ENCODE data around the gene EPN2.

Gene EPN2

DNA sequence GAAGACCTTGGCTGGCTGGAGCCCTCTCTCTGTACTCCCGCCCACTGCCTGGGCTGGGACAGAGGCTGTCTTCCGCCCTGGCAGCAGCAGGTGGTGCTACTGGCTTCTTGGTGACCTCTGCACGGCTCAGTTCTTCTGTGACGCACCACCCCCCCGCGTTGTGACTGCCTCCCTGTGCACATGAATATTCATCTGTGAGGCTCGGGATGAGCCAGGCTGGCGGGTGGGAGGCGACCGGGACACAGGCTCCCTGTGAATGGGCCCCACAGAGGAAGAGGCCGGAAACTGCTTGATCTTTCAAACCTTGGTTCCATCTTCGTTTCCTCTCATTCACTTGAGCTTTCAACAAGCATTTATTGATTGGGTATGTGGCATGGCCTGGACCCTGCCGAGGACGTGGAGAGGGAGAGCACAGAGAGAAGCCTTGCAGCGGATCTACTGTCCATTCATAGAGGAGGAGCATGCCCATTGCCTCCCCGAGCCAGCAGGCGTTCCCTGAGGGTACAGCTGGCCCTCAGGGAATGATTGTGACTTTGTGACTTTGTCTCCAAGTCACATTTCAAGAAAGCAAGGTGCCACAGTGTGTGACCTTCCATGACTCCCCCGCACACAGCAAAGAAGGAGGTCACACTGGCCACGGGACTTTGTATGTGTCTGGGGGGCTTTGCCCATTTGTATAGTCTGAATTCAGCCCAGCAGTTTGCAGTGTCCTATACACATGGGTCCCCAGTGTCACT lies 80.4 kb downstream of the EPN2 start:
- TF ChIP-seq, protein P1, sequence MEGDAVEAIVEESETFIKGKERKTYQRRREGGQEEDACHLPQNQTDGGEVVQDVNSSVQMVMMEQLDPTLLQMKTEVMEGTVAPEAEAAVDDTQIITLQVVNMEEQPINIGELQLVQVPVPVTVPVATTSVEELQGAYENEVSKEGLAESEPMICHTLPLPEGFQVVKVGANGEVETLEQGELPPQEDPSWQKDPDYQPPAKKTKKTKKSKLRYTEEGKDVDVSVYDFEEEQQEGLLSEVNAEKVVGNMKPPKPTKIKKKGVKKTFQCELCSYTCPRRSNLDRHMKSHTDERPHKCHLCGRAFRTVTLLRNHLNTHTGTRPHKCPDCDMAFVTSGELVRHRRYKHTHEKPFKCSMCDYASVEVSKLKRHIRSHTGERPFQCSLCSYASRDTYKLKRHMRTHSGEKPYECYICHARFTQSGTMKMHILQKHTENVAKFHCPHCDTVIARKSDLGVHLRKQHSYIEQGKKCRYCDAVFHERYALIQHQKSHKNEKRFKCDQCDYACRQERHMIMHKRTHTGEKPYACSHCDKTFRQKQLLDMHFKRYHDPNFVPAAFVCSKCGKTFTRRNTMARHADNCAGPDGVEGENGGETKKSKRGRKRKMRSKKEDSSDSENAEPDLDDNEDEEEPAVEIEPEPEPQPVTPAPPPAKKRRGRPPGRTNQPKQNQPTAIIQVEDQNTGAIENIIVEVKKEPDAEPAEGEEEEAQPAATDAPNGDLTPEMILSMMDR (IDR thresholded peaks at IDR 0.05; ENCODE audit: control extremely low read depth, extremely low read depth, low read depth, missing control alignments), result peak; percentile 52
- ChIA-PET CTCF (interaction anchor here (0.7 to 2.6 kb wide), 5 partner anchors 11 to 69 kb away, joined by 3 to 8 read pairs (median 5); partner anchors contain the start of gene B9D1), POLR2A (no interaction called here)
- DNase-seq (ENCODE audit: extremely low spot score), result peak; percentile 80

DNA sequence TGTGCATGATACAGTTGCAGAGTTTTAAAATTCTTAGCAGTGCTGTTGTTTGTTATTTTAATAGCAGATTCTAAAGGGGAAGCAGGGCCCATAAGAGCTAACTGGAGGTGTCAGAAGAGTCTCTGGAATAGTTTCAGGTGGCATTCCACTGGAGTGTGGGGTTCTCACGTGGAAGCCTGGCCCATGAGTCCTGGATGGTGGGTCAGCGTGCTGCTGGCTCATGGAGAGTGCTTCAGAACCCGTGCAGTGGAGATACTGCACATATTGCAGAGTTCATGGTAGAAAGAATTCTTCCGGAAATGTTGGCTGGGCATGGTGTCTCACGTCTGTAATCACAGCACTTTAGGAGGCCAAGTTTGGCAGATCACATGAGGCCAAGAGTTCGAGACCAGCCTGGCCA lies 81.4 kb downstream of the EPN2 start:
- ChIA-PET POLR2A (no interaction called here), CTCF (interaction anchor here (1.9 kb wide), 1 partner anchor 20 kb away, joined by 8 read pairs; no protein-coding TSS in a partner anchor)
- TF ChIP-seq, protein P1 (IDR thresholded peaks at IDR 0.05; ENCODE audit: control extremely low read depth, extremely low read depth, low read depth, missing control alignments), result no peak
- DNase-seq (ENCODE audit: extremely low spot score), result no peak

DNA sequence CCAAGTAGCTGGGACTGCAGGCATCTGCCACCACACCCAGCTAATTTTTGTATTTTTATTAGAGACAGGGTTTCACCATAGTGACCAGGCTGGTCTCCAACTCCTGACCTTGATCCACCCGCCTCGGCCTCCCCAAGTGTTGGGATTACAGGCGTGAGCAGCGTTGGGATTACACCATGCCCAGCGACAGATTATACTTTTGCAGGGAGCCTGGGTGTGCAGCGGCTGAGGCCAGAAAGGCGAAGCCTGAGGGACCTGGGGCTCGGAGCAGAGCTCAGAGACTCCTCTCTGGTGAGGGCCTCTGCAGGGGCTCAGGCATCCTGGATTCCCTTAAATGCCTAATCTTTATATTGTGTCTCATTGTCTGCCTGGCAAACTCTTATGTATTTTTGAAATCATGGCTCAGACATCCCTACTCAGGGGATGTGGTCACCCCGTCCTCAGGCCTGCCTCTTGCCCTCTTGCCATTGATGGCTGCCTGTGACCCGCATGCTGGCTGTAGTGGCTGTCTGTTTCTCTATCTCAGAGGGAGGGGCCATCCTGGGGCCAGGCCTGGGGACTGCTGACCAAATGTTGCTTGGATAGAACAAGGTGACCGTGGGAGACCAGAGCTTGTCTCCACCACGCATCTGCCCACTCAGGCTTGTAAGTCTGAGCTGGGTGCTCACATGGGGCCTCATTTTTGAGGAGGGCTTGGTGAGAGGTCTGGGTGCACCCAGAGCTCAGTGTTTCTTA lies 82.8 kb downstream of the EPN2 start:
- ChIA-PET CTCF (interaction anchor here (0.7 to 3.4 kb wide), 5 partner anchors 11 to 359 kb away, joined by 3 to 11 read pairs (median 3); partner anchors contain the start of gene B9D1), POLR2A (no interaction called here)
- DNase-seq (ENCODE audit: extremely low spot score), result no peak
- TF ChIP-seq, protein P1 (IDR thresholded peaks at IDR 0.05; ENCODE audit: control extremely low read depth, extremely low read depth, low read depth, missing control alignments), result no peak

DNA sequence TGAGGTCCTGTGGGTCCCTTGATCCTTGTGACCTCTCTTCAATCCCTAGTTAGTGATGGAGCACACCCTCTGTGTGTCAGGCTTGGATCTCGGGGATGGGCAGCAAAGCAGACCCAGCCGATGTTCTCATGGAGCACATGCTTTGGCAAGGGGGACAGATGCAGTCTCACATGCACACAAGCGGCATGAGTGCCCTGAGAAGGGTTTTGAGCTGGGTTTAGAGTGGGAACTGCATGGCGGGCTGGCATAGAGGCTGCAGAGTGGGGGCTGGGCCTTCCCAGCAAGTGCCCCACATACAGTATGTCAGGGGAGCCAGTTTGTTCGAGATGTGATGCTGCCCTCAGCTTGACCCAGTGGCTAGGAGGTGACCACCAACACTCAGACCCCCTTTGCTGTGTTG lies 83.7 kb downstream of the EPN2 start:
- TF ChIP-seq, protein P1 (IDR thresholded peaks at IDR 0.05; ENCODE audit: control extremely low read depth, extremely low read depth, low read depth, missing control alignments), result no peak
- CTCF ChIA-PET, result interaction anchor here (0.8 to 3.4 kb wide), 5 partner anchors 12 to 431 kb away, joined by 3 to 11 read pairs (median 3); partner anchors contain the start of gene B9D1
- no peak for DNase-seq (ENCODE audit: extremely low spot score)
- POLR2A ChIA-PET, result no interaction called here

DNA sequence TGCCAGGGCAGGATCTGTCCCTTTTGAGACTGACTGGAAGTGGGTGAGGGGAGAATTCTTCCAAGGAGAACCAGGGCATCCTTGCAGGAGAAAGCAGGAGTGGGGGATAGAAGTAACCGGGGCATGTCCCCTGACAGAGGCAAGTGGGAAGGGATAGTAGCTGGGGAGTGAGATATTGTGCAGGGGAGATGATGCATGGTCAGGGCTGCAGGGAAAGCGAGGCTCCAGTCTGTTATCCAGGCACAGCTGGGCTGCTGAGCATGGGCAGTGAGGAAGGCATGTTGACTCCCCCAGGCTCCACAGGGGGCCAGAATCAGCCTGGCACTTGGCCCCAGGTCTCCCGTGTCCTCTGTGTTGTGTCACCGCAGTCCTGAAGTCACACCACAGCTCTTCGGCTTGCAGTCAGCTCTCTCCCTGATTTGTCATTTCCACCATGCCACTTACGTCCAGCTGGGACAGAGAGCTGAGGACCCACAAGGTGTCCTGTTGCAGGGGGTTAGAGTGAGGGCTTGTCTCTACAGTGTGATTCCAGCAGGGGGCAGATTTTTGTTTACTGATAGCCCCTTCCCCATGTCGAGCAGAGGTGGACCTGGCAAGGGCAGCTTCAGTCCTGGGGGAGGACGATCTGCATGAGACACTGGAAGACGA lies 84.4 kb downstream of the EPN2 start:
- POLR2A ChIA-PET, result no interaction called here
- DNase-seq (ENCODE audit: extremely low spot score), result no peak
- TF ChIP-seq, protein P1 (IDR thresholded peaks at IDR 0.05; ENCODE audit: control extremely low read depth, extremely low read depth, low read depth, missing control alignments), result peak; percentile 4
- CTCF ChIA-PET, result interaction anchor here (0.8 to 3.4 kb wide), 6 partner anchors 10 to 430 kb away, joined by 3 to 11 read pairs (median 3); partner anchors contain the start of gene B9D1

DNA sequence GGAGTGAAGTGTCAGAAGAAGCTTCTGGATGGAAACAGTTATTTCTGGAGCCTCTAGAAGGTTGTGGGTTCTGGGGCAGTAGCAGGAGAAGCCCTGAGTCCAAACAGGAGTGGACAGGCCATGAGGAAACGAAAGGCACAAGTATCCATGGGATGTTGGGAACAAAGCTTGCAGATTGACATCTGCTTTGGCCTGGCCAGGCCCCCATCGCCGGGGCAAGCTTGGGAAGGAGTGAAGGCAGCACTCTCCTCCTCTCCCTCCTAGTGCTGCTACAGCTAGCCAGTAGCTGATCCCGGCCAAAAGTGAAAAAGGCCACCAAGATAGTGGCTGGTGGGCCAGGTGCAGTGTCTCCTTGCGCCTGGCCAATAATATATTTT lies 85.0 kb downstream of the EPN2 start:
- ChIA-PET CTCF (interaction anchor here (0.9 to 3.4 kb wide), 5 partner anchors 9 to 40 kb away, joined by 3 to 11 read pairs (median 3); partner anchors contain the start of gene B9D1), POLR2A (no interaction called here)
- TF ChIP-seq, protein P1 (IDR thresholded peaks at IDR 0.05; ENCODE audit: control extremely low read depth, extremely low read depth, low read depth, missing control alignments), result no peak
- no peak for DNase-seq (ENCODE audit: extremely low spot score)

Data from GM10248 (cell line).